ENCODE data around the gene ATXN7L1.

The ATXN7L1 gene

DNA sequence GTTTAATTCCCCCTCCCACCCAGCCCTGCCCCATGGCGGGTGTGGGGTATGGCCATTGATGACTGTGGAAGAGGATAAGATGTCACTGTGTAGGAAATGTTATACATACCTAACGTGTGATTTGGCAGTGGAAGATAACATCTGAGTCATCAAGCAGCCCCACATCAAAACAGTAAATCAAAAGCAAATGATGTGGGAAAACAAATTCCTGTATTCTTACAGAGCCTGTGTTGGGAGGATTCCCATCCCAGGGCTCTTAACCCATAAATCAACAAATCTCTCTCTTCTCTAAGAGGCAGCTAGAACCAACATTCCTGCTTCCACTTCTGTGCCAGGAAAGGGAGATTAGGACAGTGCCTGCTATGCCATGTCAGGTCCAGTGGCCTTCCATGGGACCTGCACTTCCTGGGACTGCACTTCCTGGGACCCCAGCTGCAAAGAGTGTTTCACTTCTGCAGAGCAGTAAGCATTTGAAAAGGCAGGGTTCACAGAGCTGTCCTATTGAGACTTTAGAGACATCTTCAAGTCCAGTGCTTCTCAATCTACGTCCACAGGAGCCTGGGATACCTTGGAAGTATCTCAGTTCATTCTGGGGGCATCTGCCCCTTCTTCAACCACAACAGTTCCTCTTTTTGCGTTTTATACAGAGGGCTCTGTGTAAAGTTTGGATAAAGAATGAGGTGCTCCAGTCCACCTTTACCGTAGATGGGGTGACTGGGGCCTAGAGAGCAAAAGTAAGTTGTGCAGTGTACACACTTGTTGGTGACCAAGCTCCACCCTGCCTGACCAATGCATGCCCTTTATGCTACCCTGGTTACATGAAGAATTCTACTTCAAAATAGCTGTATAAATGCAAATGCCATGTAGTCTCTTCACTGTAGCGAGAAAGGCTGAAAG, 45.7 kb downstream of the ATXN7L1 start (continued):
- TF ChIP-seq ZNF175 (tag by site-specific recombination; IDR thresholded peaks at IDR 0.05) (no peak), ZNF221 (tag by site-specific recombination; IDR thresholded peaks at IDR 0.05; ENCODE audit: borderline replicate concordance) (no peak), ZNF433 (tag by site-specific recombination; IDR thresholded peaks at IDR 0.05; ENCODE audit: low read depth) (no peak), SP7 (tag by site-specific recombination; IDR thresholded peaks at IDR 0.05) (peak; percentile 93), ZNF148 (tag by site-specific recombination; IDR thresholded peaks at IDR 0.05; ENCODE audit: borderline replicate concordance) (no peak), ZNF473 (tag by site-specific recombination; IDR thresholded peaks at IDR 0.05) (no peak), ZNF677 (tag by site-specific recombination; IDR thresholded peaks at IDR 0.05) (no peak), ZNF548 (tag by site-specific recombination; IDR thresholded peaks at IDR 0.05) (no peak), TCF7L2 (IDR thresholded peaks at IDR 0.05; ENCODE audit: borderline replicate concordance, low read depth, low read length) (no peak), ZNF658 (tag by site-specific recombination; IDR thresholded peaks at IDR 0.05) (no peak), ZNF302 (tag by site-specific recombination; IDR thresholded peaks at IDR 0.05; ENCODE audit: low read depth) (no peak), ZNF664 (tag by site-specific recombination; IDR thresholded peaks at IDR 0.05) (no peak), ZNF155 (tag by site-specific recombination; IDR thresholded peaks at IDR 0.05) (no peak), ZNF776 (tag by site-specific recombination; IDR thresholded peaks at IDR 0.05; ENCODE audit: borderline replicate concordance) (no peak), ZNF785 (tag by site-specific recombination; IDR thresholded peaks at IDR 0.05) (no peak), ZNF214 (tag by site-specific recombination; IDR thresholded peaks at IDR 0.05; ENCODE audit: borderline replicate concordance) (no peak), ZNF274 (IDR thresholded peaks at IDR 0.05; ENCODE audit: low read length) (no peak), ZNF274 (tag by site-specific recombination; IDR thresholded peaks at IDR 0.05; ENCODE audit: borderline replicate concordance) (no peak), ZFP41 (tag by site-specific recombination; IDR thresholded peaks at IDR 0.05; ENCODE audit: borderline replicate concordance) (no peak), PRDM1 (tag by site-specific recombination; IDR thresholded peaks at IDR 0.05) (no peak), KLF8 (tag by site-specific recombination; IDR thresholded peaks at IDR 0.05) (peak; percentile 64; the same call in 1 of the 2 replicates), ZNF146 (tag by site-specific recombination; IDR thresholded peaks at IDR 0.05) (no peak), MZF1 (tag by site-specific recombination; IDR thresholded peaks at IDR 0.05; ENCODE audit: borderline replicate concordance) (no peak), REPIN1 (tag by site-specific recombination; IDR thresholded peaks at IDR 0.05; ENCODE audit: low read depth) (no peak), ZBTB49 (tag by site-specific recombination; IDR thresholded peaks at IDR 0.05; ENCODE audit: low read depth) (no peak), ZBTB20 (tag by site-specific recombination; IDR thresholded peaks at IDR 0.05) (no peak), ZNF133 (tag by site-specific recombination; IDR thresholded peaks at IDR 0.05) (no peak)
- TF ChIP-seq, protein P1, sequence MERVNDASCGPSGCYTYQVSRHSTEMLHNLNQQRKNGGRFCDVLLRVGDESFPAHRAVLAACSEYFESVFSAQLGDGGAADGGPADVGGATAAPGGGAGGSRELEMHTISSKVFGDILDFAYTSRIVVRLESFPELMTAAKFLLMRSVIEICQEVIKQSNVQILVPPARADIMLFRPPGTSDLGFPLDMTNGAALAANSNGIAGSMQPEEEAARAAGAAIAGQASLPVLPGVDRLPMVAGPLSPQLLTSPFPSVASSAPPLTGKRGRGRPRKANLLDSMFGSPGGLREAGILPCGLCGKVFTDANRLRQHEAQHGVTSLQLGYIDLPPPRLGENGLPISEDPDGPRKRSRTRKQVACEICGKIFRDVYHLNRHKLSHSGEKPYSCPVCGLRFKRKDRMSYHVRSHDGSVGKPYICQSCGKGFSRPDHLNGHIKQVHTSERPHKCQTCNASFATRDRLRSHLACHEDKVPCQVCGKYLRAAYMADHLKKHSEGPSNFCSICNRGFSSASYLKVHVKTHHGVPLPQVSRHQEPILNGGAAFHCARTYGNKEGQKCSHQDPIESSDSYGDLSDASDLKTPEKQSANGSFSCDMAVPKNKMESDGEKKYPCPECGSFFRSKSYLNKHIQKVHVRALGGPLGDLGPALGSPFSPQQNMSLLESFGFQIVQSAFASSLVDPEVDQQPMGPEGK (tag by site-specific recombination; IDR thresholded peaks at IDR 0.05), result 0 out of 2 replicates have a peak, but pooled peaks have one; percentile 28
- TF ChIP-seq, protein P2, sequence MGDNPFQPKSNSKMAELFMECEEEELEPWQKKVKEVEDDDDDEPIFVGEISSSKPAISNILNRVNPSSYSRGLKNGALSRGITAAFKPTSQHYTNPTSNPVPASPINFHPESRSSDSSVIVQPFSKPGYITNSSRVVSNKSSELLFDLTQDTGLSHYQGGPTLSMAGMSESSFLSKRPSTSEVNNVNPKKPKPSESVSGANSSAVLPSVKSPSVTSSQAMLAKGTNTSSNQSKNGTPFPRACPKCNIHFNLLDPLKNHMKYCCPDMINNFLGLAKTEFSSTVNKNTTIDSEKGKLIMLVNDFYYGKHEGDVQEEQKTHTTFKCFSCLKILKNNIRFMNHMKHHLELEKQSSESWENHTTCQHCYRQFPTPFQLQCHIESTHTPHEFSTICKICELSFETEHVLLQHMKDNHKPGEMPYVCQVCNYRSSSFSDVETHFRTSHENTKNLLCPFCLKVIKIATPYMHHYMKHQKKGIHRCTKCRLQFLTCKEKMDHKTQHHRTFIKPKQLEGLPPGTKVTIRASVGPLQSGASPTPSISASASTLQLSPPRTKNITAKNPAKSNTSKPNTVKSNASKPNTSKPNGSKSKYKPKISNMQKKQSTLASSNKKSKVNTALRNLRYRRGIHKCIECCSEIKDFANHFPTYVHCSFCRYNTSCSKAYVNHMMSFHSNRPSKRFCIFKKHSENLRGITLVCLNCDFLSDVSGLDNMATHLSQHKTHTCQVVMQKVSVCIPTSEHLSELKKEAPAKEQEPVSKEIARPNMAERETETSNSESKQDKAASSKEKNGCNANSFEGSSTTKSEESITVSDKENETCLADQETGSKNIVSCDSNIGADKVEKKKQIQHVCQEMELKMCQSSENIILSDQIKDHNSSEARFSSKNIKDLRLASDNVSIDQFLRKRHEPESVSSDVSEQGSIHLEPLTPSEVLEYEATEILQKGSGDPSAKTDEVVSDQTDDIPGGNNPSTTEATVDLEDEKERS (tag by site-specific recombination; IDR thresholded peaks at IDR 0.05), result no peak
- TF ChIP-seq, protein P3, sequence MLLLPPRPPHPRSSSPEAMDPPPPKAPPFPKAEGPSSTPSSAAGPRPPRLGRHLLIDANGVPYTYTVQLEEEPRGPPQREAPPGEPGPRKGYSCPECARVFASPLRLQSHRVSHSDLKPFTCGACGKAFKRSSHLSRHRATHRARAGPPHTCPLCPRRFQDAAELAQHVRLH (tag by site-specific recombination; IDR thresholded peaks at IDR 0.05), result no peak

All from HEK293 (cell line).